Activated T-helper 1 cell treated with anti-CD3 and anti-CD28 coated beads, Interleukin-12 subunit alpha, Interleukin-12 subunit beta, Interleukin-2, Interleukin-4 antibody, amounts not matched to agents 30 ng/mL and 10 ng/mL and 1 ng/mL, durations not matched to agents 14 hours and 24 hours and 36 hours (primary cell): Measurements from ENCODE around the gene KCNJ11. TPM values are rescaled to one million over a fixed set of nuclear protein-coding genes. Genes with fewer than 3 reads are reported as not detected.

Experiments
- DNase-seq: peaks from one replicate; pipeline ENCODE4 v3.0.0; 2021; ENCODE audit warnings: low spot score
- H3K27ac Mint-ChIP-seq: one replicate; pipeline ENCODE4 v1.8.0; 2021; ENCODE audit warnings: mild to moderate bottlenecking, mixed read lengths
- H3K27me3 Mint-ChIP-seq: one replicate; pipeline ENCODE4 v1.8.0; 2022; ENCODE audit warnings: mild to moderate bottlenecking, moderate library complexity, mixed read lengths; ENCODE audit not compliant: insufficient read depth
- H3K36me3 Mint-ChIP-seq: one replicate; pipeline ENCODE4 v1.8.0; 2021; ENCODE audit warnings: low read depth, mixed read lengths
- H3K4me1 Mint-ChIP-seq: one replicate; pipeline ENCODE4 v1.8.0; 2021; ENCODE audit warnings: low read depth, mixed read lengths
- H3K4me3 Mint-ChIP-seq: one replicate; pipeline ENCODE4 v1.8.0; 2021; ENCODE audit warnings: mild to moderate bottlenecking, moderate library complexity, mixed read lengths
- H3K9me3 Mint-ChIP-seq: one replicate; pipeline ENCODE4 v1.8.0; 2021; ENCODE audit warnings: mixed read lengths
- intact Hi-C: fragments of 100-400 bp; cut with micrococcal nuclease; formaldehyde crosslinking; loops from one replicate; pipeline ENCODE4 v1.15.1; 2024
- total RNA-seq: library from RNA; stranded (reverse); gene quantifications from 2 replicates; pipeline ENCODE4 v1.2.3, GENCODE V29; 2022

KCNJ11 gene
- total RNA-seq, 1 donor from 2014 or later, result 1.4 TPM

DNA sequence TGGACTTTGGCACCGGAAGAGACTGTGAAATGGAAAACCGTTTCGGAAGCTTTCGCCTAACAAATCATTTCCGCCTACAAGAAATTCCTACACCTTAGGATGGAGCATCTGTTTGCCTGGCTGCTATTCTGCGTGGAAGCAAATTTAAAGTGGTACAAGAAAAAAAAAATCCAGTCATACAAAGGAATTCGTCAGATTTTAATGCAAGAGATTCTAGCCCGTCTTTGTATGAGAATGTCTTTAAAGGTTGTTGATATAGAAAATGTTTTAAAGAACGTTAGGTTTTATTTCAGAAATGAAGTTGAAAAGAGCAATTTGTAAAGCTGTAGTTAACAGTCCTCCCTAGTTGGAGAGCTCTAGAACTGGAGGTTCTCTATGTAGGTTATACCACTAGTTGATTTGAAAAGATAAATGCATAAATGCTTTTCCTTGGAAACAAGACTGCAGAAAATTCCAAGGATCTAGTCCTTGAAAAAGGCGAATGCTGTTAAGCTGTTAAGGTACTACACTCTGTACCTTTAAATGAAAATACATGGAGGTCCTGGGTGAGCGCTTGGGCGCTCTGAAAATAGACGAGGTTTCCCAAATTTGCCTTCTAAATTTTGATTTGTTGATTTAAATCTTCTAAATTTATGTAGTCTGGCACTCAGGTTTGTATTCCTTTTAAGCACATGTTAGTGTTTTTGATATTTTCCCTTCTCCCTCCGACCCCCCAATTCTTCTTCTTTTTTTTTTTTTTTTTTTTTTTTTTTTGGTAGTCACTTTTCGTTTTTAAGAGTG is 34.4 kb downstream of the KCNJ11 start:
- Mint-ChIP-seq H3K4me3 (peak overlapping the region; percentile 93), H3K9me3 (no peaks in the 10 kb centered on the region), H3K27me3 (peaks cover 43% of the 10 kb centered on the region), H3K36me3 (no peaks in the 10 kb centered on the region), H3K27ac (peak overlapping the region; percentile 84), H3K4me1 (peaks cover 40% of the 10 kb centered on the region)
- intact Hi-C loops, result loop anchor here (1.0 to 5.0 kb wide), 13 partner anchors 10 to 1278 kb away; partner anchors contain the start of genes C11orf58, LDHA, RPS13 and SPTY2D1
- no peak for DNase-seq

DNA sequence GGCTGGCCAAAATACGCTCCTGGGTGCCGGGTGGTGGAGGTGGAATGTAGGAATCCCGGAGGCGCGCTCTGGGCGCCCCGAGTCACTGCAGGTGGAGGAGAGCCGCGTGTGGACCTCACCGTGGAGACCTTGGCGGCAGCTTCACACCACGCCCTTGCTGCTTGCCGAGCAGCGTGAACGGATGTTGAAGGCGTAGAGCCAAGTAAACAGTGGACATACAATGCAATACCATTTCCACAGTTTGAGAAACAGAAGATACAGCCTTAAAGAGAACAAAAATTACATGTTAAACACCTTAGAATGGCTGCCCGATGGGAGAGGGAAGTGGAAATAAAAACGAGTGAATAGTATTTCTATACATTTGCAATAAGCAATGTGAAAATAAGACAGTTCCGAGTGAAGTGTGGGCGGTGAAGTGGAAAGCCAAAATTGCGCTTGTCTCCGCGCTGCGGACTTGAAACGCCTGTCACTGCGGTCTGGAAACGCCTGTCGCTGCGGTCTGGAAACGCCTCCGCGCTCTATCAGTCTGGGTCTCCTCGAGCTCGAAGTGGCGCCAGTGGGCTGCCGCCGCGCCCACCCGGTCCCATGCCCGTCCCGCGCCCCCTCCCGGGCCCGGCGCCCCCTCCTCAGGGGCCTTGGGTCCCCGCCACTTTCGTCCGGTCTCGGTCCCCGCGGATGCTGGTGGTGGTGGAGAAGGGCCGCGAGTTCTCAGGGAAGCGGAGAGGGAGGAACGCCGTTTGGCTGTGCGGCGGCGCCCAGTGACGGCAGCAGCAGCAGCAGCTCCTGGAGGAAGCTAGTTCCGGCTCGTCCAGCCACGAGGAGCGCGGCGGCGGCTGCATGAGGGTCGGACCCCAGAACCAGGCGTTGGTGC is 35.3 kb downstream of the KCNJ11 start:
- H3K4me1 Mint-ChIP-seq, result peaks cover 40% of the 10 kb centered on the region
- no peaks in the 10 kb centered on the region for H3K9me3 Mint-ChIP-seq
- H3K4me3 Mint-ChIP-seq, result peak overlapping the region; percentile 93
- peak overlapping the region; percentile 94 for H3K27ac Mint-ChIP-seq
- no peaks in the 10 kb centered on the region for H3K36me3 Mint-ChIP-seq
- peak; percentile 39 for DNase-seq
- intact Hi-C loops, result loop anchor here (1.0 to 5.0 kb wide), 8 partner anchors 9 to 1279 kb away; partner anchors contain the start of genes C11orf58, LDHA and SPTY2D1
- peaks cover 41% of the 10 kb centered on the region for H3K27me3 Mint-ChIP-seq

DNA sequence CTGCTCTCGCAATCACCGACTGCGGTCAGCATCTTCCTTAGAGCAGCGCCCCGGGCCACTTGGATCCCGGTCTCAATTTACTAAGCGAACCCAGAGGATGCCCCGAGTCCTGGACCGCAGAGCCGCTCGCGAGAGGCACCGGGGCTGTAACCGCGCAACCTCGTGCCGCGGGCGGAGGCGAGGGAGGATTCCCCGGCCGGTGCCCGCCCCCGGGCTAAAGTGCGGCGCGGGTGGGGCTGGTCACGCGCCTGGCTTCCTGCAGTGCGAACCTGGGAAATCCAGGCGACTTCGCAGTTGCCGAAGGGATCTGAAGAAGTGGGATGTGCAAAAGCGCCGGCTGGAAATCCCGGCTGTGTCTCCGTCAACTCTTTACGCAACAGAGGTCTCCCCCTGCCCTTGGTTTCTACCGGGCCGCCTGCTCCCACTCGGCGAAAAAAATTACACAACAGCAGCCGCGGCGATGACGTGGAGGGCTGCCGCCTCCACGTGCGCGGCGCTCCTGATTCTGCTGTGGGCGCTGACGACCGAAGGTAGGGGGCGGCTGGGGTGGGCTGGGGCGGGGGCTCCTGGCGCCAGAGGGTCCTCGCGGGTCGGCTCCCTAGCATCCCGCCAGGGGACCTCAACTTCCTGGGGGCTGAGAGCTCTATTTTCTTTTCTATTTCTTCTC is 36.8 kb downstream of the KCNJ11 start, which contains the start of gene NCR3LG1:
NCR3LG1 (plus strand) TSS at position 291 of the 667 bp plus-strand sequence; CDS start at position 461, 170 bp downstream.
- intact Hi-C loops, result loop anchor here (1.0 to 5.0 kb wide), 6 partner anchors 37 to 1281 kb away; partner anchors contain the start of genes C11orf58, LDHA, NUCB2 and SPTY2D1
- H3K27me3 Mint-ChIP-seq, result peaks cover 39% of the 10 kb centered on the region
- H3K9me3 Mint-ChIP-seq, result no peaks in the 10 kb centered on the region
- peak within 1 kb of the TSS; percentile 93 for H3K4me3 Mint-ChIP-seq
- H3K36me3 Mint-ChIP-seq, result no peaks in the 10 kb centered on the region
- DNase-seq, result peak; percentile 38
- H3K4me1 Mint-ChIP-seq, result peaks cover 40% of the 10 kb centered on the region
- peak within 1 kb of the TSS; percentile 94 for H3K27ac Mint-ChIP-seq

DNA sequence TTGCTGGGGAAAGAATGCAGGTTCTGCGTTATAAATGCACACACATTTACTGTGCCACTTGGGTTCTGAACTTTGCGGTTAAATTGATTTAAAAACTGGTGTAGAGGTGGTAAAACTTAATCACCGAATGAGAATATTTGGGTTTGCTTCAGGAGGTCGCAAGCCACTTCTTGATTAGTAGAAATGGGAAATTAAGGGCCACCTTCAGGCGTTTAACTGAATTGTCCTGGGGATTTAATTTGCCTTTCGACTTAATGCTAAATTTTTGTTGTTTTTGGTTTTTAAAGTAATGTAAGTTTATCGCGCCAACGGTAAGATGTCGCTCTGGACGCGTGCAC is 37.3 kb downstream of the KCNJ11 start:
- Mint-ChIP-seq H3K27me3 (peaks cover 35% of the 10 kb centered on the region), H3K27ac (peak overlapping the region; percentile 83), H3K4me1 (peaks cover 40% of the 10 kb centered on the region), H3K36me3 (no peaks in the 10 kb centered on the region), H3K4me3 (peak overlapping the region; percentile 93), H3K9me3 (no peaks in the 10 kb centered on the region)
- no peak for DNase-seq
- intact Hi-C loops, result loop anchor here (1.0 to 5.0 kb wide), 5 partner anchors 36 to 1281 kb away; partner anchors contain the start of genes C11orf58, NUCB2 and SPTY2D1

DNA sequence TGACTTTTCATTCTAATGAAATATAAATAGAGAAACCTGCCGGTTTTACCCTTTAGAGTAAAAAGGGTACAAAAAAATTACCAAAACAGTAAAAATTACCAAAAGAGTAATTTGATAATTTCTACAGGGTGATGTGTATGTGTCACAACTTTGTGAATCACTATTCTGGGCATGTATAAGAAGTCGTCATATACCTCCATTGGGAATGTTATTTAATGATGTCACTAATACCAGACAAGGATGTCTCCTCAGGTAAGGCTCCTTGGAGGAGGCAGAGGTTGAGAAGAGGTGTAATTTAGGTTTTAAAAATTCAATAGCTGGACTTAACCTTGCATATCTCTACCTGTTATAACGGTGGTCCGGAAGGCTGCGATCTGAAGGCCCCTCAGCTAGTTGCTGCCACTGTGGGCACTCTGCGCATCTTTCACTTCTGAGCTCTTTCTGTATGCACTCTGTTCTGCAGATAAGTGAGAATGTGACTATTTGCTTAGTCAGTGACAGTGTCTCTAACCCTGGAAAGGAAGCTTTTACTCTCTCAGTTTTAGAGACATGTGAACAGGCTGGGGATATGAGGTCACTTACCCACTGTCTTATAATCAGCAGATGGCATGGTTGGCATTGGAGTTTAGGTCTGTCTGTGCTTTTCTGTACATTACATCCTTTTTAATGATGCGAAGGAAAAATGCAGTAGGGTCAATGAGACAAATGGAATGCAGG is 37.8 kb downstream of the KCNJ11 start:
- no peaks in the 10 kb centered on the region for H3K36me3 Mint-ChIP-seq
- no peak for DNase-seq
- peaks cover 40% of the 10 kb centered on the region for H3K4me1 Mint-ChIP-seq
- H3K4me3 Mint-ChIP-seq, result peak overlapping the region; percentile 93
- H3K9me3 Mint-ChIP-seq, result no peaks in the 10 kb centered on the region
- H3K27me3 Mint-ChIP-seq, result peaks cover 35% of the 10 kb centered on the region
- H3K27ac Mint-ChIP-seq, result peak overlapping the region; percentile 83
- intact Hi-C loops, result loop anchor here (1.0 to 5.0 kb wide), 5 partner anchors 36 to 1282 kb away; partner anchors contain the start of genes C11orf58, NUCB2 and SPTY2D1

DNA sequence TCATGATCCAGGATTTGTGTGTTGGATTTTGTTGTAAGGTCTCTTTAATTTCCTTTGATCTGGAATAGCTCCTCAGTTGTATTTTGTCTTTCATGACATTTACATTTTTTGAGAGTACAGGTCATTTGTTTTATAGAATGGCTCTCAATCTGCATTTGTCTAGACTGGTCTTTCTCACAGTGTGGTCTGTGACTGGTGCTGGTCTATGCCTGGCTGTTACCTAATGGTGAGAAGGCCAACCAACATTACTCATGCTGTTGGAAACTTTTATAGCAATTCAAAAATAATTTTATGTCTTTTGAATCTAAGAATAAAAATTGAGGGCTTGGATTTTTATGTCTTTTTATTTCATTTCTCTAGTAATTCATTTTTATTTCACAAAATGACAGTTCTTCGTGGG is 40.8 kb downstream of the KCNJ11 start:
- intact Hi-C loops, result no loop called here
- Mint-ChIP-seq H3K27ac (no peak overlapping the region), H3K27me3 (peaks cover 18% of the 10 kb centered on the region), H3K36me3 (peaks cover 5% of the 10 kb centered on the region), H3K4me1 (peaks cover 35% of the 10 kb centered on the region), H3K9me3 (no peaks in the 10 kb centered on the region), H3K4me3 (no peak overlapping the region)
- no peak for DNase-seq

DNA sequence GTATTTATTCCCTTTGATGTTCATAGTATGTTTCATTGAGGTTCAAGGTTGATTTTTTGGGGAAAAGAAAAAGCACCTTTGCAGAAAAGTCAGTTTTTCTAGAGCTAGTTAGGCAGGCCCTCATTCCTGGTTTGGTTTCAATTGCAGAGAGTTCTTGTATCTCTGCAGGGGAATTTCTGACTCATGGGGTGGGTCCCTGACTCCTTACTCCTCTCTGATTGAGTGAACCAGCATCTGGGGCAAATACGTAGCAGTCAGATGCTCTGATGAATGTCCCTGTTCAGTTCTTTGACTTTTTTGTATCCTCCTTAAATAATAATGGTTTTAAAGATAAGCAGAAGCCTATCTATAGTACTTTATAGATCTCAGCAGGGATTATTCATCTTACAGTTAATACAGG is 44.6 kb downstream of the KCNJ11 start:
- H3K9me3 Mint-ChIP-seq, result no peaks in the 10 kb centered on the region
- peaks cover 10% of the 10 kb centered on the region for H3K36me3 Mint-ChIP-seq
- intact Hi-C loops, result loop anchor here (1.0 kb wide), 1 partner anchor 9 kb away; no protein-coding TSS in a partner anchor
- no peak overlapping the region for H3K27ac Mint-ChIP-seq
- H3K27me3 Mint-ChIP-seq, result no peaks in the 10 kb centered on the region
- no peak for DNase-seq
- H3K4me1 Mint-ChIP-seq, result peaks cover 16% of the 10 kb centered on the region
- H3K4me3 Mint-ChIP-seq, result no peak overlapping the region

DNA sequence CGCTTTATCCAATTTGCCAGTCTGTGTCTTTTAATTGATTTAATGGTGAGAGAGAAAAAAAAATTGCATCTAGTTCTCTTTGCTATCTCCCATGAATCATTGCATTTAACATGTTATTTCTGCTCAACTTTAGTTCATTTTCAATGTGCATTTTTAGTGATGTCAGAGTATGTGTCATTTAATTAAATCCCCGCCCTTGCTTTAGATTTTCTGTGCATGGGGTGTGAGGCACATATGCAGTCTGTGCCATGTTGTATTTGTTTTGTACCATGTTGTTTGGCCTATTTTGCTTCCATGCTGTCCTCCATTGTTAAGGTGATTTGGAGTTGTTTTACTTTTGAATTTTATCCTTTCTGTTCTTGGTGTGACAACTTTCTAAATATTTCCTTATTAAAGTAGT is 45.2 kb downstream of the KCNJ11 start:
- Mint-ChIP-seq H3K27me3 (no peaks in the 10 kb centered on the region), H3K36me3 (peaks cover 10% of the 10 kb centered on the region), H3K4me1 (peaks cover 16% of the 10 kb centered on the region), H3K4me3 (no peak overlapping the region), H3K27ac (no peak overlapping the region), H3K9me3 (no peaks in the 10 kb centered on the region)
- DNase-seq, result no peak
- intact Hi-C loops, result no loop called here

Other genes with a start within 250 kb of the KCNJ11 start
- gene PIK3C2A, start 180.7 kb downstream of the KCNJ11 start, total RNA-seq, result 31.7 and 31.8 TPM in 2 replicates
- 51.1 and 61.7 TPM in 2 replicates for gene NUCB2, start 111.9 kb downstream of the KCNJ11 start, total RNA-seq
- gene NCR3LG1, start 36.9 kb downstream of the KCNJ11 start, total RNA-seq, result 8.2 and 8.6 TPM in 2 replicates
- 0.31 TPM in 1 of 2 replicates, not detected in the other for gene ABCC8, start 88.2 kb upstream of the KCNJ11 start, total RNA-seq
- not detected in 2 replicates for gene USH1C, start 155.8 kb upstream of the KCNJ11 start, total RNA-seq
- not detected in 2 replicates for gene OTOG, start 158.6 kb upstream of the KCNJ11 start, total RNA-seq